IPS DF 6.9 (cell line): ENCODE data around the gene ANGPTL4.

Experiments
- DNase-seq: peaks from one replicate; pipeline ENCODE4 v3.0.0-alpha.2; 2013; ENCODE audit warnings: low read depth, low spot score
- H3K27ac ChIP-seq: one replicate; pipeline ENCODE4 v1.5.1; 2013; ENCODE audit warnings: low read length, control low read depth
- H3K27me3 ChIP-seq: 2 replicates; pipeline ENCODE4 v1.6.1; 2013; ENCODE audit warnings: mild to moderate bottlenecking, low read length; ENCODE audit not compliant: control insufficient read depth, insufficient read depth
- H3K36me3 ChIP-seq: 2 replicates; pipeline ENCODE4 v1.6.1; 2013; ENCODE audit warnings: low read length; ENCODE audit not compliant: control insufficient read depth, insufficient read depth
- H3K4me1 ChIP-seq: 2 replicates; pipeline ENCODE4 v1.6.1; 2013; ENCODE audit warnings: low read length; ENCODE audit not compliant: control insufficient read depth, insufficient read depth
- H3K4me3 ChIP-seq: 2 replicates; pipeline ENCODE4 v1.5.1; 2013; ENCODE audit warnings: mild to moderate bottlenecking, low read length
- H3K9me3 ChIP-seq: 2 replicates; pipeline ENCODE4 v1.6.1; 2013; ENCODE audit warnings: low read length, inconsistent platforms; ENCODE audit not compliant: control insufficient read depth, insufficient read depth
- WGBS: extraction: QIAGEN DNeasy Blood & Tissue Kit; methylation state at CpG from one replicate; pipeline ENCODE4 v1.1.7; 2013; ENCODE audit warnings: mixed read lengths, missing lambda C conversion rate; ENCODE audit not compliant: insufficient read length, insufficient coverage; 5-methylcytosine and 5-hydroxymethylcytosine counted together

The ANGPTL4 gene

DNA sequence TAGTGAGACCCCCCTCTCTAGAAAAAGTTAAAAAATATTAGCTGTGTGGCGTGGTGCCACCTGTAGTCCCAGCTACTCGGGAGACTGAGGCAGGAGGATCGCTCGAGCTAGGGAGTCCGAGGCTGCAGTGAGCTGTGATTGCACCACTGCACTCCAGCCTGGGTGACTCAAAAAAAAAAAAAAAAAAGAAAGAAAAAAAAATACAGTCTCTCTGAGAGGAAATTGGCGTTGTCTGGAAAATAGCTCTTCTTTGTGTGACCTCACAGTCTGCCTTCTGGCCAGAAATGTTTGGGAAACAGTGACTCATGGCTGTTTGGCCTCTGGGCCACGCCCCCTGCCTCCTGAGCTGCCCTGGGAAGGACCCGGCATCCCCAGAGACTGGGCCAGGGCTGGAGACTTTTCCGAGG lies 59.9 kb downstream of the ANGPTL4 start:
- DNase-seq, result no peak
- H3K36me3 ChIP-seq, result no peaks in the 10 kb centered on the region
- no peak overlapping the region for H3K27ac ChIP-seq
- H3K4me1 ChIP-seq, result no peaks in the 10 kb centered on the region
- no peaks in the 10 kb centered on the region for H3K9me3 ChIP-seq
- no peaks in the 10 kb centered on the region for H3K27me3 ChIP-seq
- no peak overlapping the region for H3K4me3 ChIP-seq
- no CpG with 5 or more reads among the region's 9 CpGs for WGBS
